T-helper 1 cell treated with Interleukin-12 subunit alpha and Interleukin-12 subunit beta and Interleukin-4 antibody, amounts not matched to agents 30 ng/mL and 1 ng/mL, for 36 hours (primary cell): ENCODE results near the gene MRRF. TPM values are rescaled to one million over a fixed set of nuclear protein-coding genes. Genes with fewer than 3 reads are reported as not detected.
"Not testable (repeated sequence)": the region's sequence is repeated elsewhere in the genome, so short reads cannot be mapped to it uniquely, and the experiment has no call there.

ENCODE experiments used
- intact Hi-C: fragments of 100-400 bp; cut with micrococcal nuclease; formaldehyde crosslinking; loops from one replicate; pipeline ENCODE4 v1.15.1; 2024
- total RNA-seq: library from RNA; stranded (reverse); gene quantifications from 2 replicates; pipeline ENCODE4 v1.2.3, GENCODE V29; 2022

MRRF gene
- total RNA-seq, 1 donor from 2014 or later, result 32.9 TPM

GRCh38 chr9:122329597-122329996, 64.9 kb downstream of the MRRF start:
- intact Hi-C loops, result no loop called here

- intact Hi-C loops, result not testable (repeated sequence)
Observed at GRCh38 chr9:122330466-122330865, 65.8 kb downstream of the MRRF start.

DNA sequence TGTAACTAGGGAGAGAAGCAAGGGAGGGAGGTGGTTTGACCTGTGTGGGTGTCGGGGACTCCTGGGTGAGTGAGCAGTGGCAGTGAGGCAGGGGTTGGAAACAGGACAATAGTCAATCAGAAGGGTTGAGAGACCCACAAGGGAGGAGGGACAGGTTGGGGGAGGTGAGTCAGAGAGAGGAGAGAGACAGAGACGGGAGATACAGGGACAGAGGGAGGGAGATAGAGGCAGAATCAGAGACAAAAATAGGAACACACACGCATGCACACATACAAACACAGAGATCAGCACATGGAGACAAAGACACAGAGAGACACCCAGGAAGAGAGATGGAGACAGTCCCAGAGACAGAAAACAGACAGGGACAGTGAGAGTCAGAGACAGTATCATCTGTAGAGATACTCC, 66.8 kb downstream of the MRRF start:
- intact Hi-C loops, result no loop called here

DNA sequence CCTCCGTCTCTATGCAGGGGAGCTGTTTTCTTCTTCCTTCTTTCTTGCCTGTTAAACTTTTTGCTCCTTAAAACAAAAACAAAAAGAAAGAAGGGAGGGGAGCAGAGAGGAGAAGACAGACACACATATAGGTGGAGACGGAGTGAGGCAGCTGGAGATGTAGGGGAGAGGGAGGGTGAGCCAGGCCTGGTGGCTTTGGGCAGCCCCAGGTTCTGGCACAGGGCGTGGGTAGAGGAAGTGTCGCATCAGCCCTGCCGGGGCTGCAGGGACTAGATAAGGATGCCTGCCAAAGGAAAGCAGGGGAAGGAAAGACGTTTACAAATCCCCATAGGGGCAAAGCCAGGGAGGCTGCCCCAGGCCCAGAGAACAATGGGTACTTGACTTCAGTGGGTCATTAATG, 67.4 kb downstream of the MRRF start:
- intact Hi-C loops, result no loop called here

GRCh38 chr9:122332644-122333043, 68.0 kb downstream of the MRRF start:
- intact Hi-C loops, result no loop called here

DNA sequence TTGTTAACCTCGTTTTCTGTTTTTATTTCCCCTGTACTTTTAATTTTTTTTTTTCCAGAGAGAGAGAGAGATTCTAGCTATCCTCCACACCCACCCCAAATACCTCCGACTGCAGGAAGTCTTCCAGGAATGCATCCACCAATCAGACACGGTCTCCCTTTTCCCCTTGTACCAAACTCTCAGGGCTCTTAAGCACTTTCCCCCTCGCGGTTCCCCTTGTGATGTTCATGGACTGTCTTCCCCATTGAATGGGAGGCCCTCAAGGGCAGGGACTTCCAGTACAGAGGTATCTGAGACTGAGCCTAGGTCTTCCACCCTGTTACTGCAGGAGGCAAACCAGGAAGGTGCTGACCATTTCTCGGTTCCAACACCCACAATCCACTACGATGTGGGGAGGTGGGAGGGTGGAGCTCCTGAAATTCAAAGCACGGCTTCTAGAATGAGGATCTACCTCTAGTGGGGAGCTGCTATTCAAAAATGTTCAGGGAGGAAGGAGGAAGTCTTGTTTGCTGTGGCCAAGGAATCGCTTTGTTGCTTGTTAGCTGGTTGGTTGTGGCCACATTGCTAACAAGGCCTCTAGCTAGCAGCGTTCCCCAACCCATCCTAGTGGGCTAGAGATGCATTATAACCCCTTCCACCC, 68.6 kb downstream of the MRRF start:
- intact Hi-C loops, result no loop called here

- intact Hi-C loops, result no loop called here
Observed at GRCh38 chr9:122334916-122335315, 70.2 kb downstream of the MRRF start.

DNA sequence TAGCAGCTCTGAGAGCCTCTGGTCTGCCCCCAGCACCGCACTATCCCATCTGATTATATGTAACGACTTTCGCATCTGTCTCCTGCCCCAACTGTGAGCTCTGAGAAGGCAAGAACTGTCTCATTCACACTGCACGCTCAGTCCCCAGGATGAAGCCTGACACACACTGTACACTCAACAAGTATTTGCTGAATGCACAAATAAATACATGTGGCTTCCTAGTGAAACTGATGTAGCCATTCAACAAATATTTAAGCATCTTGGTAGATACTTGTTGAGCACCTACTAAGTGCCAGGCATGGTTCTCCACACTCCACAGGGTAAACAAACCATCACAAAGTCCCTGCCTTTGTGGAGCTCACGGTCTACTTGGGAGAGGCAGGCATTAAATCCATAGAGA, 71.5 kb downstream of the MRRF start:
- intact Hi-C loops, result no loop called here

GRCh38 chr9:122336866-122337555, 72.3 kb downstream of the MRRF start:
- intact Hi-C loops, result no loop called here

- intact Hi-C loops, result no loop called here
Observed at GRCh38 chr9:122337556-122337929, 72.9 kb downstream of the MRRF start.

GRCh38 chr9:122338536-122338935, 73.9 kb downstream of the MRRF start:
- intact Hi-C loops, result no loop called here

- intact Hi-C loops, result no loop called here
Observed at GRCh38 chr9:122338994-122339393, 74.3 kb downstream of the MRRF start.

DNA sequence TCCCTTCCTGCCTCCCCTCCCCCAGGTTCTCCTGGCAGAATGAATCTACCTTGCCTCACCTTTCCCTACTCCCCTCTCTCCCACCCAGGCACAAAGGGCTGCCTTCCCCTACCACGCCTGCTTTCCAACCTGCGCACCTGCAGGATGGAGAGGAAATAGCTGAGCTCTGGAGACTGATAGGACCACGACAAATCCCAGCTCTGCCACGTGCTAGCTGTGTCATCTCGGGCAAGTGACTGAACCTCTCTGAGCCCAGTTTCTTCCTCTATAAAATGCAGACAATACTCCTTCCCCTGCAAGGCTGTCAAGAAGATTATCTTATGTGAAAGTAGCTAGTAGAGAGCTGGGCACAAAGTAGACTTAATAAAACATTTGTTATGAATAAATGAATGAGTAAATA, 74.9 kb downstream of the MRRF start:
- intact Hi-C loops, result no loop called here

DNA sequence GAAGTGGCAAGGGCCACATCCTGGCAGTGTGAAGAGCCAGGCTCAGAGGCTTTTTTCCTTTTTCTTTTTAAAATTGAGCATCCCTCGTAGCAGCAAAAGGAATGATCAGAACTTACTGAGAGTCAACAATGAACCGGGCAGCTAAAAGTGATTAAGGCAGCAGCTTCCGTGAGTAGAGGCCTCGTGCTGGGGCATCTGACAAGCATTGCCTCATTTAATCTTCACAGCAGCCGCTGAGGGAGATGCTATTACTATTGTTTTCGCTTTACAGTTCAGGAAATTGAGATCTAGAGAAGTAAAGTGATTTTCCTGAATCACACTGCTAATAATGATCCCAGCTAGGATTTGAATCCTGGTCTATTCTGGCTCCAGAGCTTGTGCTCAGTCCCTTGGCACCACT, 75.5 kb downstream of the MRRF start:
- intact Hi-C loops, result no loop called here

GRCh38 chr9:122342323-122343050, 77.8 kb downstream of the MRRF start:
- intact Hi-C loops, result no loop called here

DNA sequence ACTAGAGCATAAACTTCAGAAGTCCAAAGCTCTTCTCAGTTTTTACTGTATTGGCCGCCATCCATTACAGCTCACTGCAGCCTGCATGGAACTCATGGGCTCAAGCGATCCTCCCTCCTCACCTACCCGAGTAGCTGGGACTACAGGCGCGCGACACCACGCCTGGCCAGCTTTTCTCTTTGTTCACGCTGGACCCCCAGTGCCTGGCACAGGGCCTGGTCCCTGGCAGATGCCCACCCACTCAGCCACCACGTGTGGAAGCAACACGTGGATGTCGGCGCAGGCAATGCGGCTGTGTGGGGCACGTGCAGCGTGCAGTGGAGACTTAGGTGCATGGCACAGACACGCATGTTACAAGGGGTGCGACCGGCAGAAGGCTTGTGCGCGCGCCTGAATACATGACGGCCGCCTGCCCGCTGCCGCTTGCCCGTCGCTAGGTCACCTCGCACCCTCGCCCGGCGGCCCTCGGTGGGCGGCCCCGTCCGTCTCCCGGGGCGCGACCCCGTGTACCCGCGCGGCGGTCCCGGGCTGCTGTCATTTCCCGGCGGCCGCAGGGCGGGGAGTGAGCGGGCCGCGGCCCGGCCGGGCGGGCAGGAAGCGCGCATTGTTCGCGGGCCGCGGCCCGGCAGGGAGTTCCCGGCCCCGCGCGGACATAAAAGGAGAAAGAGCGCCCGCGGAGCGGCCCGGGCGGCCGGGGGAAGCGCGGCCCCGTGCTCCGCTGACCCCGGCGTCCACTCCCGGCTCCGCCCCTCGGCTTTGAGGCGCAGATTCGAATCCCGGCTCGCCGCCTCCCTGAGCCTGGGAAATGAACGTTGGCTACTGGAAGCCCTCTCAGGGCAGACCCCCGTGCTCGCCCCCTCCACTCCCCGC, 82.0 kb downstream of the MRRF start:
- intact Hi-C loops, result no loop called here

DNA sequence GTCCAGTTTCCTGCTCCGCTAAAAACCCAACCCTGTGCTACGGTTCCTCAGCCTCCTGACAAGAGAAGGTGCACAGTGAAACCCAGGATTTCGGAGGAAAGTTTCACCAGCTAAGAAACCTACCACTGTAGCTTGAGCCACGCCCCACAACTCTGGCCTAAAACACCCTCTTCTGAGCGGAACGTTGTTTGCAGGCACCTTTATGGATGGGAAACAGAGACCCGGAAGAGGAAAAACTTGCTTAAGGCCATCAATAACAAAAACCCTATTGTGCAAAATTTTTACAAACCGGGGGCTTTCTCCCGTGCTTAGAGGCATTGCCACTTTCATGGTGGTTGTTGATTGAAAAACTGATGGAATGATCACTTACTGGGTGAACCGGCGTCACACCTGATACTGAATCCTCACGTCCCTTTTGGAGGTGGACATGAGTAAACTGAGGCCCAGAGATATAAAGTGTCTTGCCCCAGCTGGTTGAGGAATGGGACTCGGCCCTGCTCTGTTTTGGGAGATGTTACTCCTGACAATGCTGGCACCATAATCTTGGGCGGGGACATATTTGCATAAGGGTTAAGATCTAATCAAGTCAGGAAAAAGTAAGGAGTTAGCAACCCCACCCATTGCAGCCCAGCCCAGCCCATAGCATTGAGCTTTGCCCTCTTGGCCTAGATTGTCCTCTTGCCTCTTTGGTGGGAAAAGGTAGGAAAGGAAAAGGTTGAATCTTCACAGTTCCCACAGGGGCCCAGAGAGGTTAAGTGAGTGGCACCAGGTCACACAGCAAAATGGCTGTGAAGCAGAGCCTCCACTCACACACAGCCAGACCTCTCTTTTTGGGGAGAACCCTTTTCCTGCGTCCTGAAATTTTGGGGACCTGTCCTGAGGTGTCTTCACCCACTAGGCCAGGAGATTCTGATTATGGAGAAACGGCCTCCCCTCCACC, 82.9 kb downstream of the MRRF start:
- intact Hi-C loops, result no loop called here

- intact Hi-C loops, result no loop called here
Observed at GRCh38 chr9:122348288-122348777, 83.7 kb downstream of the MRRF start.

GRCh38 chr9:122348791-122349190, 84.1 kb downstream of the MRRF start:
- intact Hi-C loops, result no loop called here

DNA sequence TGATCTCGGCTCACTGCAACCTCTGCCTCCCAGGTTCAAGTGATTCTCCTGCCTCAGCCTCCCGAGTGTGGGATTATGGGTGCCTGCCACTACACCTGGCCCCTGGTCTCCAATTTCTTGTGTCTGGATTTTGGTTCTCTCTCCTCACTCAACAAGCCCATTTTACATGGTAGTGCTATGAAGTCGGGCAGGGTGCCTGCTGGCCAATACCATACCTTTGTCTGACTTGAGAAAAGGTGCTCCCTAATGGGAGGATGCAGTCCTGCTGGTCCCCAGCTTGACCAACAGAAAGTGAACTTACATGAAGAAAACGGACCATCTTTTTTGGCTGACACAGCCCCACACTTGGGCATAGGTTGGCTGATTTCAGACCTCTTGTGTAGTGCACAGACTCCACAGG, 84.5 kb downstream of the MRRF start:
- intact Hi-C loops, result no loop called here
